ENCODE results near the gene PIAS1.

The PIAS1 gene

DNA sequence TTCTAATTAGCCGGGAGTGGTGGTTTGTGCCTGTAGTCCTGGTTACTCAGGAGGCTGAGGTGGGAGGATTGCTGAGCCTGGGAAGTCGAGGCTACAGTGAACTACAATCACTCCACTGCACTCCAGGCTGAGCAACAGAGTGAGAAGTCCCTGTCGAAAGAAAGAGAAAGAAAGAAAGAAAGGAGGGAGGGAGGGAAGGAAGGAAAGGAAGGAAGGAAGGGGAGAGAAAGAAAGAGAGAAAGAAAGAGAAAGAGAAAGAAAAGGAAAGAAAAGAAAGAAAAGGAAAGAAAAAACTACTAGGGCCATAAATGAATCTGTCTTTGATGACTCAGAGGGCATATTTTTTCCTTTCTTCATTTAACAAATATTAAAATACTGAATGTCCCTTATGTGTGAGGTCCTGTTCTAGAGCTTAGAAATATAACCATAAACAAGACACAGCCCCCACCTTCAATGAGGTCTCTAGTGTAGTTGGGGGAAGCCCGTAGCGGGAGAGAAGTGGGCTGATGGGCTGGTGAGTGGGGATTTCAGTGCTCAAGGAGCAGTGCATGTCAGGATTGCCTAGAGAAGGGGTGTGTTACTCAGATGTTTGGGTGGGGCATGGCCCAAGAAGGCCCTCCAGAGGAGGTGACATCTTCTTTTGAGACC lies 35.2 kb upstream of the PIAS1 start:
- no peak for TF ChIP-seq CTCF (IDR thresholded peaks at IDR 0.05; ENCODE audit: insufficient read depth, missing control alignments)
- DNase-seq (ENCODE audit: insufficient read length, low spot score) (no peak), FAIRE-seq (no peak)

DNA sequence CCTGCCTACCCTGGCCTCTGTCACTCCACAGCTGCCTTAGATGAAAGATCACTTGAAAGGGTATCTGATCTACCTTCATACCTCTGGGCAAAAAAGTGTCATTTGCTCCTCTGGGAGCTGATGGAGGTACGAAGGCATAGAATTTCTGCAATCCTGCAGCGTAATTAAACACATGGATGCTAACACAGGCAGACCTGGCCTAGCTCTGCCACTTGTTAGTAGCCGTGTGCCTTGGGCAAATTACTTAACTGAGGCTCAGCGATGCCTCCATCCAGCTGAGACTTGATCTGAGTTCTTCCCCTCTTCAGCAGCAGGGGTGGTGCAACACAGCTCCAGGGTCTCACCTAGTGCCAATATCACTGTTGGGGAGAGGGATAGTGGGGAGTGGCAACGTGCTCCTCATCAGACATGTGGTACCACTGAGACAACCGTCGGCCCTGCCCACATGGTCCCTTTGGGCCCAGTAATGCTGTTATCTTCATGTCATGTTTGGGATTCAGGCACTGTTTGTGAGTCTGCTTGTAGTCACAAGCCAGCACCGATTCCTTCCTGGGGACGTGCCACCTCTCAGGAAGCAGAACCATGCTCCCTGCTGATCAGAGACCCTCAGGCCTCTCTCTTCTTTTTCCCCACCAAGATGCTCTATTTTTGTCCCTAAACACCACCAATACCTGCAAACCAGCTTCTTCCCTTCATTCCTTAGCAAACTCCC lies 34.1 kb upstream of the PIAS1 start:
- FAIRE-seq (no peak), DNase-seq (ENCODE audit: insufficient read length, low spot score) (no peak)
- no peak for TF ChIP-seq CTCF (IDR thresholded peaks at IDR 0.05; ENCODE audit: insufficient read depth, missing control alignments)

DNA sequence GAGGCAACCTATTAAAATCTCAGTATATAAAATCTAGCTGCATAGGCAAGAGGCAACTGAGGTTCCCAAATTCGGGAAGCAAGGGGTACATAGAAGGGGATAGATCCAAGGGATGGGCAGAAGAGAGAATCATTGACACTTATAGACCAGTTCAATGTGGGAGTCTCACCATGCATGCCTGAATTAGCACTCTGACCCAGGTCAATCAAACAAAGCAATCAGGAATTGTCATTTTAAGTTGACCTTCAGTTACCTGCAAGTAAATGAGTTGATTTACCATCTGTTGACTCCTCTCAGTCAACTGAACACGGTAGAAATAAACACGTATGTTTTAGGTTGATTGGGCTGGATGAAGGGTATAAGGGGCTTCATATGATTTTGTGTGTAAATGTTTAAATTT lies 33.4 kb upstream of the PIAS1 start:
- FAIRE-seq (no peak), DNase-seq (ENCODE audit: insufficient read length, low spot score) (no peak)
- no peak for TF ChIP-seq CTCF (IDR thresholded peaks at IDR 0.05; ENCODE audit: insufficient read depth, missing control alignments)

DNA sequence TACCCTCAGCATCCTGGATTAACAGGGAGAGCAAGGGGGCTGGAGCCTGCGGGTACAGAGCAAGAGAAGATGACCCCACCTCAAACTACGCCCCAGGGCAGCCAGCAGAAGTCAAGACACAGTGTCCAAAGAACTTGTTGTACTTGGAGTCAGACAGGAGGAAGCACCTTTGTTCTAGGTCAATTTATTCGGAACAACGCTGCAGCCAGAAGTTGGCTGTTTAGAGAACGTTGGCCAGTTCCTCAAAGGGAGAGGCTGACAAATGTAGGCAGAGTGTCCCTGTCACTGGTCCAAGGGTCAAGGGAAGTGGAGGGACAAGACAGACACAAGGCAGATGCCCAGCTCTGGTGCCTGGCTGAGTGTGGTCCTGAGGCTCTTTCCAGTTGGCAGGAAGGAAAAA lies 32.1 kb upstream of the PIAS1 start:
- DNase-seq (ENCODE audit: insufficient read length, low spot score) (no peak), FAIRE-seq (no peak)
- TF ChIP-seq CTCF (IDR thresholded peaks at IDR 0.05; ENCODE audit: insufficient read depth, missing control alignments): no peak

DNA sequence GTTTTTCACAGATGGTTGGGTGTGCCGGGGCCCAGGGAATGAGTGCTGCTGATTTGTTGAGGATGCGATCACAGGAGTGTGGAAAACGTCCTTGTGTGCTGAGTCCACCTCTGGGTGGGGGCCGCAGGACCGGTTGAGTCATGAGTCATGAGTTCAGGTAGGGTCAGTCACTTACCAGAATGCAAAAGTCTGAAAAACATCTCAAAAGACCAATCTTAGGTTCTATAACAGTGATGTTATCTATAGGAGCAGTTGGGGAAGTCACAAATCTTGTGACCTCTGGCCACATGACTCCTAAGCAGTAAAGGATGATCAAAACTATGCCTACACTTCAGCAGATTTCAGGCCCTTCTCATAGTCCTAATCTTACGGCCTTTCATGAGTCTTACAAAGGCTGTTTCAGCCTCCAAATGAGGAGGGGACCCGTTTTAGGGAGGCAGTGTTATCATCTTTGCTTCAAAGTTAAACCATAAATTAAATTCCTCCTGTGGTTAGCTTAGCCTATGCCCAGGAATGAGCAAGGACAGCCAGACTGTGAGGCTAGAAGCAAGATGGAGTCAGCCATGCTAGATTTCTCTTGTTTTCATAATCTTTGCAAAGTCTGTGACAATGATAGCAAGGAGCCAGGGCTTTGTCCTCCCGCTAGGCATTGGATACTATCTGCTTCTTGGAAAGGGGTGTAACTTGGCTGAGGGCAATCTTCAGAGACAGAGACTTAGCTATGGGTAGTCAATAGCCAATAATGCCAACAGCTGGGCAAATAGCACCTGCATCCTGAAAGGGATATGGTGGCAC lies 30.6 kb upstream of the PIAS1 start:
- FAIRE-seq: no peak
- DNase-seq (ENCODE audit: insufficient read length, low spot score): no peak
- no peak for TF ChIP-seq CTCF (IDR thresholded peaks at IDR 0.05; ENCODE audit: insufficient read depth, missing control alignments)

GRCh38 chr15:68025835-68026424 lies 28.2 kb upstream of the PIAS1 start:
- FAIRE-seq: no peak
- DNase-seq (ENCODE audit: insufficient read length, low spot score): no peak
- no peak for TF ChIP-seq CTCF (IDR thresholded peaks at IDR 0.05; ENCODE audit: insufficient read depth, missing control alignments)

Measured in D721Med (cell line).